Measurements from ENCODE around the gene SEMA4A.
"Not testable (repeated sequence)": the region's sequence is repeated elsewhere in the genome, so short reads cannot be mapped to it uniquely, and the experiment has no call there.

SEMA4A gene

DNA sequence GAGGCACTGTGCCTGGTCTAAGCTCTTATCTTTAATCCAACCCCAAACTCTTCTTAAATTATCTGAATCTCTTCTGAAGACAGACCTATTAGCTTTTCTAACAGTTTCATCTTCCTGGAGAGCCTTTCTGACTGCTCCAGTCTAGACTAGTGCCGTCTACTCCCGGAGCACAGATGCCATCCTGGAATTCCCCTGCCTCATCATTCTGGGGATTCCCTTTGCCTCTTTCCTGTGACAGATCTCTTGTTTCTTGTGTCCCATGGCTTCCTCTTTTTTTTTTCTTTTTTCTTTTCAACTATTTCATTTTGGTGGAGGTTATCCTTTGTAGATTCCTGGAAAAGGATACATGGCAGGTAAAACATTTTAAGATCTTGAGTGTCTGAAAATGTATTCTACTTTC is 11.7 kb downstream of the SEMA4A start:
- DNase-seq (ENCODE audit: low read depth), result no peak
- TF ChIP-seq, protein P1, sequence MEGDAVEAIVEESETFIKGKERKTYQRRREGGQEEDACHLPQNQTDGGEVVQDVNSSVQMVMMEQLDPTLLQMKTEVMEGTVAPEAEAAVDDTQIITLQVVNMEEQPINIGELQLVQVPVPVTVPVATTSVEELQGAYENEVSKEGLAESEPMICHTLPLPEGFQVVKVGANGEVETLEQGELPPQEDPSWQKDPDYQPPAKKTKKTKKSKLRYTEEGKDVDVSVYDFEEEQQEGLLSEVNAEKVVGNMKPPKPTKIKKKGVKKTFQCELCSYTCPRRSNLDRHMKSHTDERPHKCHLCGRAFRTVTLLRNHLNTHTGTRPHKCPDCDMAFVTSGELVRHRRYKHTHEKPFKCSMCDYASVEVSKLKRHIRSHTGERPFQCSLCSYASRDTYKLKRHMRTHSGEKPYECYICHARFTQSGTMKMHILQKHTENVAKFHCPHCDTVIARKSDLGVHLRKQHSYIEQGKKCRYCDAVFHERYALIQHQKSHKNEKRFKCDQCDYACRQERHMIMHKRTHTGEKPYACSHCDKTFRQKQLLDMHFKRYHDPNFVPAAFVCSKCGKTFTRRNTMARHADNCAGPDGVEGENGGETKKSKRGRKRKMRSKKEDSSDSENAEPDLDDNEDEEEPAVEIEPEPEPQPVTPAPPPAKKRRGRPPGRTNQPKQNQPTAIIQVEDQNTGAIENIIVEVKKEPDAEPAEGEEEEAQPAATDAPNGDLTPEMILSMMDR (conservative IDR thresholded peaks at IDR 0.05; ENCODE audit: low read depth, low read length), result no peak
- H3K4me3 ChIP-seq (ENCODE audit: low read length), result no peak overlapping the region

DNA sequence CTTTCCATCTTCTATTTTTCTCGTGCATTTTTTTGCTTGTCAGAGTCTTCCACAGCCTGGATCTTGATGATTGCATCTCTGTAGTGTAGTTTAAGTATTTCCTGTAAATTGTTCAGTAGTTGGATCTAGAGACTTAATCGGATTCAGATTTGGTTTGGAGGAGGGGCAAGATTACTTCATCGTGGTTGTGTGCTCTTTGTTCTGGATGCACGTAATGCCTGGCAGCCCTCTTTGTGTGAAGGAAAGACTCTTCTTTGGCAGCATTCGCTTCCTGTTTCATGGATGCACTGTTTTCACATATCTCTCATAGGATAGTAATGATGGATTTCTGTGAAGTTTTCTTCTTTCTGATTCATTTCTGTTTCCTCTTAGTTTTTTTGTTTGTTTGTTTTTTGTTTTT is 14.2 kb downstream of the SEMA4A start:
- TF ChIP-seq, protein P1 (conservative IDR thresholded peaks at IDR 0.05; ENCODE audit: low read depth, low read length), result no peak
- no peak overlapping the region for H3K4me3 ChIP-seq (ENCODE audit: low read length)
- DNase-seq (ENCODE audit: low read depth), result no peak

DNA sequence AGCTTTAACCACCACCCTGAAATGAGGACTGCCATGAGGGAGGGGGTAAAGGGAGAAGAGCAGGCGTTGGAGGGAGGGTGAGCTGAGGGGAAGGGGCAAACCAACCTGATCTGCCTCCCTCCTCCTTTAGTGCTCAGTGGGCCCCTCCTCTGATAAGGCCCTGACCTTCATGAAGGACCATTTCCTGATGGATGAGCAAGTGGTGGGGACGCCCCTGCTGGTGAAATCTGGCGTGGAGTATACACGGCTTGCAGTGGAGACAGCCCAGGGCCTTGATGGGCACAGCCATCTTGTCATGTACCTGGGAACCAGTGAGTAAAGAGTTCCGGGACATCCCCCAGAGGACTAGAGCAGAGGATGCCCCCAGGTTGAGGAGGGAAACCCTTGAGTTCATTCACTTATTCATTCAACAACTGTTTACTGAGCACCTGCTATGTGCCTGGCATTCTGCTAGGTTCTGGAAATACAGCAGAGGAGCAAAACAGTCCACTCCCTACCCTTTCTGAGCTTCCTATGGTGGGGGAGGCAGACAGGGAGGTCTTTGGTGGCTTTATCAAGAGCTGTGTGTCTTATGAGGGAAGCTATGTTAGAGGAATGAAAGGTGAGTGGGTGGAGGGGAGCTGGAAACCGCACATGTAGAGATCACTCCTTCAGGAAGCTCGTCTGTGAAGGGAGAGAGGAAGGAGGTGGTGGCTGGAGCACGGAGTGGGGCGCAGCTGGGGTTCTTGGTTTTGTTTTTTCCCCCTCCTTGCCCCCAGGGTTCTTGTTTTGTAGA is 19.5 kb downstream of the SEMA4A start:
- no peak for DNase-seq (ENCODE audit: low read depth)
- H3K4me3 ChIP-seq (ENCODE audit: low read length), result no peak overlapping the region
- TF ChIP-seq, protein P1 (conservative IDR thresholded peaks at IDR 0.05; ENCODE audit: low read depth, low read length), result no peak

DNA sequence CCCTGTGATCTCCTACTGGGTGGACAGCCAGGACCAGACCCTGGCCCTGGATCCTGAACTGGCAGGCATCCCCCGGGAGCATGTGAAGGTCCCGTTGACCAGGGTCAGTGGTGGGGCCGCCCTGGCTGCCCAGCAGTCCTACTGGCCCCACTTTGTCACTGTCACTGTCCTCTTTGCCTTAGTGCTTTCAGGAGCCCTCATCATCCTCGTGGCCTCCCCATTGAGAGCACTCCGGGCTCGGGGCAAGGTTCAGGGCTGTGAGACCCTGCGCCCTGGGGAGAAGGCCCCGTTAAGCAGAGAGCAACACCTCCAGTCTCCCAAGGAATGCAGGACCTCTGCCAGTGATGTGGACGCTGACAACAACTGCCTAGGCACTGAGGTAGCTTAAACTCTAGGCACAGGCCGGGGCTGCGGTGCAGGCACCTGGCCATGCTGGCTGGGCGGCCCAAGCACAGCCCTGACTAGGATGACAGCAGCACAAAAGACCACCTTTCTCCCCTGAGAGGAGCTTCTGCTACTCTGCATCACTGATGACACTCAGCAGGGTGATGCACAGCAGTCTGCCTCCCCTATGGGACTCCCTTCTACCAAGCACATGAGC is 23.3 kb downstream of the SEMA4A start:
- TF ChIP-seq, protein P1 (conservative IDR thresholded peaks at IDR 0.05; ENCODE audit: low read depth, low read length), result no peak
- no peak overlapping the region for H3K4me3 ChIP-seq (ENCODE audit: low read length)
- DNase-seq (ENCODE audit: low read depth), result no peak

DNA sequence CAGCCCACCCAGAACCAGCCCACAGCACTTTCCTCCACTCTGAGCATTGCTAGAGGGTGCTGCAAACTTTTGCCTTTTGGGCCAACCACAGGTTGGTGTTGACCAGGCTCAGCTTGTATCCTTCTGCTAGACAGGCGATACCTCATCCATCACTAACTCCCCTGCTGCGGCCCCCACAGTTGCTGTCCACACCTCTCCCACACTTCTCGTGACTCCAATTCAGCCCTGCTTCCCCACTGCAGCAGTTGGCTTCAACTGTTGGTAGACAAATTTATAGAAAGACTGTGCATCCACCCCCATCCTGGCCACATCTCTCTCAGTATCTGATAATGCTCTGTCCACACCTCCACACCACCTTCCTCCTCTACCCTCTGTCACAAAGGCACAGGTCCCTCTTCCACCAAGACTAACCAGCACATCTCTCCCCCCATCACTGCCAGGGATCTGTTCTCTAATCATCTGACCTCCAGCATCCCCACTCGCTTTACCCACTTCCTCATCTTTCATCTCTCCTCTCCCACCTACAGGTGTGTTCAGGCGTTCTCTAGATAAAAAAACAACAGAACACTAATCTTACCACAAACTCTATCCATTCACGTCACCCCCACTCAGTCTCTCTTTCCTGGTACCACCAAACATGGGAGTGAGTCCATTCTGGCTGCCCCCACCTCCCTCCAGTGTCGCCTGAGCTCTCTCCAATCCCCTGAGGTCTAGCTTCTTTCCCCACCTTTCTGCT is 24.7 kb downstream of the SEMA4A start:
- TF ChIP-seq, protein P1 (conservative IDR thresholded peaks at IDR 0.05; ENCODE audit: low read depth, low read length), result no peak
- DNase-seq (ENCODE audit: low read depth), result no peak
- H3K4me3 ChIP-seq (ENCODE audit: low read length), result no peak overlapping the region

DNA sequence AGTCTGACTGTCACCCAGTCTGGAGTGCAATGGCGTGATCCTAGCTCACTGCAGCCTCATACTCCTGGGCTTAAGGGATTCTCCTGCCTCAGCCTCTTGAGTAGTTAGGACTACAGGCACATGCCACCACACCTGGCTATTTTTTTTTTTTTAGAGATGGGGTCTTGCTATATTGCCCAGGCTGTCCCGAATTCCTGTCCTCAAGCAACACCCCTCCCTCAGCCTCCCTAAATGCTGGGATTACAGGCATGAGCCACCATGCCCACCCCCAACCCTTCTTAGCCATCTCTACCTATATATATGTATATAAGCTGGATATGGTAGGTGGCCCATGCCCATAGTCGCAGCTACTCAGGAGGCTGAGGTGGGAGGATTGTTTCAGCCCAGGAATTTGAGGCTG is 27.1 kb downstream of the SEMA4A start:
- H3K4me3 ChIP-seq (ENCODE audit: low read length), result no peak overlapping the region
- no peak for DNase-seq (ENCODE audit: low read depth)
- TF ChIP-seq, protein P1 (conservative IDR thresholded peaks at IDR 0.05; ENCODE audit: low read depth, low read length), result no peak

DNA sequence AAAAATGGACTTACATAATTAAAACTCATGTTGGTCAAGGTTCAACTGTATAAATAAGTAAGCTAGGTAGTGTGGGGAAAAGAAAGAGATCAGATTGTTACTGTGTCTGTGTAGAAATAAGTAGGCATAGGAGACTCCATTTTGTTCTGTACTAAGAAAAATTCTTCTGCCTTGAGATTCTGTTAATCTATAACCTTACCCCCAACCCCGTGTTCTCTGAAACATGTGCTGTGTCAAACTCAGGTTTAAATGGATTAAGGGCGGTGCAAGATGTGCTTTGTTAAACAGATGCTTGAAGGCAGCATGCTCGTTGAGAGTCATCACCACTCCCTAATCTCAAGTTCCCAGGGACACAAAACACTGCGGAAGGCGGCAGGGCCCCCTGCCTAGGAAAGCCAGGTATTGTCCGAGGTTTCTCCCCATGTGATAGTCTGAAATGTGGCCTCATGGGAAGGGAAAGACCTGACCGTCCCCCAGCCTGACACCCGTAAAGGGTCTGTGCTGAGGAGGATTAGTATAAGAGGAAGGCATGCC is 28.1 kb downstream of the SEMA4A start:
- not testable (repeated sequence) for DNase-seq (ENCODE audit: low read depth)

DNA sequence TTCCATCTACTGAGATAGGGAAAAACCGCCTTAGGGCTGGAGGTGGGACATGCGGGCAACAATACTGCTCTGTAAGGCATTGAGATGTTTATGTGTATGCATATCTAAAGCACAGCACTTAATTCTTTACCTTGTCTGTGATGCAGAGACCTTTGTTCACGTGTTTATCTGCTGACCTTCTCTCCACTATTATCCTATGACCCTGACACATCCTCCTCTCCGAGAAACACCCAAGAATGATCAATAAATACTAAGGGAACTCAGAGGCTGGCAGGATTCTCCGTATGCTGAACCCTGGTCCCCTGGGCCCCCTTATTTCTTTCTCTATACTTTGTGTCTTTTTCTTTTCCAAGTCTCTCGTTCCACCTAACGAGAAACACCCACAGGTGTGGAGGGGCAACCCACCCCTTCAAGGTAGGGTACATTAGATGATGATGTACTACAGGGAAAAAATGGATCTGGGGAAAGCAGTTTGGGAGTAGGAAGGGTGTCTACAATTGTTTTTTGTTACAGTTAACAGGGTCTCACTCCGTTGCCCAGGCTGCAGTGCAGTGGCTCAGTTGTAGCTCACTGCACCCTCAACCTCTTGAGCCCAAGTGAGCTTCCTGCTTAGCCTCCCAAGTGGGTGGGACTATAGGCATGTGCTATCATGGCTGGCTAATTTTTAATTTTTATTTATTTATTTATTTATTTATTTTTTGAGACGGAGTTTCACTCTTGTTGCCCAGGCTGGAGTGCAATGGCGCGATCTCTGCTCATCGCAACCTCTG is 28.8 kb downstream of the SEMA4A start:
- DNase-seq (ENCODE audit: low read depth); H3K4me3 ChIP-seq (ENCODE audit: low read length): not testable (repeated sequence)

More for the DNA sequence above, 28.1 kb downstream of the SEMA4A start:
- not testable (repeated sequence) for H3K4me3 ChIP-seq (ENCODE audit: low read length)

DNA sequence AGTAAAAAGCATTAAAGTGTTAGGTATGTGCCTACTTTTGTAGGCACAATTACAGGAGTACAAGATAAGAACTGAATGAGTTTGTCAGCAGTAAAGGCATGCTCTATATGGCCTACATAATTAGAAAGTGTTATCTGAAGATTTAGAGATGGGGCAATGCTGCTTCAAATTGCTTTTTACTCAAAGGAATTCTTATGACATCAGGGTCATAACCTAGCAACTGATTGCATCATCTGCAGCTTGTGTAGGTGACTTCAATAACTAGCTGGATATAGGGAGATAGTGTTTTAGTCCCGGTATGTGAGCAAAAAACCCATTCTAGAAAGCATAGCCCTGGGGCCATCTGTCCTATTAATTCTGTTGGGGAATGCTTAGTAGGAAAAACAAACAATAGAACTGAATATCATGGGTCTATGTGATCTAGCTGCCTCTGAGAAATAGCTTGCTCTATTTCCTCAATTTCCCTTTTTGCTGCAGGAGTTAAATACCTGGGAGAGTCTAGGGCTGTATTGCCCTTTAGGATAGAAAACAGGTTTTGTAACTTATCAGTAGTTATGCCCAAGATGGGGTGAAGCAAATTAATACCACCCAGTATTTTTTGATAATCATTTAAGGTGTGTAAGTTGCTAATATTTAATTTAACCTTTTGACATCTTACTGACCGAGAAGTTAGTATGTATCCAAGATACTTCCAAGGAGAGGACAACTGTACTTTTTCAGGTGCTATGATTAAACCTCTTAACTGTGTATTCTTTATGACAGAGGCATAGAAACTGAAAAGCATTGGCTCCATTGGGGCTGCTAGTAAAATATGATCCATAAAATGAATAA is 33.2 kb downstream of the SEMA4A start:
- not testable (repeated sequence) for H3K4me3 ChIP-seq (ENCODE audit: low read length); DNase-seq (ENCODE audit: low read depth)

All from retinal pigment epithelial cell (primary cell).